Endothelial cell (in vitro differentiated cells): ENCODE results near the gene ETV6. TPM values are rescaled to one million over a fixed set of nuclear protein-coding genes. Genes with fewer than 3 reads are reported as not detected.
A peak's percentile ranks its signal among the peaks of the same experiment; 100 is the strongest.

ENCODE experiments used
- DNase-seq: peaks from one replicate; pipeline ENCODE4 v3.0.0; 2021; ENCODE audit warnings: low spot score
- H3K27ac Mint-ChIP-seq: one replicate; pipeline ENCODE4 v1.8.0; 2021; ENCODE audit warnings: mixed read lengths, inconsistent platforms; ENCODE audit not compliant: unreplicated experiment
- H3K27me3 Mint-ChIP-seq: one replicate; pipeline ENCODE4 v1.8.0; 2021; ENCODE audit warnings: mild to moderate bottlenecking, moderate library complexity, mixed read lengths, inconsistent platforms; ENCODE audit not compliant: unreplicated experiment
- H3K36me3 Mint-ChIP-seq: one replicate; pipeline ENCODE4 v1.8.0; 2021; ENCODE audit warnings: mild to moderate bottlenecking, low read depth, mixed read lengths, inconsistent platforms; ENCODE audit not compliant: unreplicated experiment
- H3K4me1 Mint-ChIP-seq: one replicate; pipeline ENCODE4 v1.8.0; 2021; ENCODE audit warnings: mild to moderate bottlenecking, mixed read lengths, inconsistent platforms; ENCODE audit not compliant: unreplicated experiment
- H3K4me3 Mint-ChIP-seq: one replicate; pipeline ENCODE4 v1.8.0; 2021; ENCODE audit warnings: mild to moderate bottlenecking, mixed read lengths, inconsistent platforms; ENCODE audit not compliant: unreplicated experiment
- H3K9me3 Mint-ChIP-seq: one replicate; pipeline ENCODE4 v1.8.0; 2021; ENCODE audit warnings: mixed read lengths, inconsistent platforms; ENCODE audit not compliant: unreplicated experiment
- total RNA-seq: library from RNA; stranded (reverse); fragmentation: NEBNext Ultra II Directional; extraction: Animal tissue kit (Norgen Biotek cat#: 25700); gene quantifications from one replicate; pipeline ENCODE4 v1.2.1, GENCODE V29; 2021; ENCODE audit not compliant: unreplicated experiment
- TF ChIP-seq, protein P1 (sequence below): fragments of 200-600 bp; sonication (generic); IDR thresholded peaks from one replicate; pipeline ENCODE4 v1.5.0; 2021; ENCODE audit warnings: antibody characterized with exemption; ENCODE audit not compliant: unreplicated experiment

ETV6 gene
- total RNA-seq, 1 donor from 2014 or later = 98.7 TPM

DNA sequence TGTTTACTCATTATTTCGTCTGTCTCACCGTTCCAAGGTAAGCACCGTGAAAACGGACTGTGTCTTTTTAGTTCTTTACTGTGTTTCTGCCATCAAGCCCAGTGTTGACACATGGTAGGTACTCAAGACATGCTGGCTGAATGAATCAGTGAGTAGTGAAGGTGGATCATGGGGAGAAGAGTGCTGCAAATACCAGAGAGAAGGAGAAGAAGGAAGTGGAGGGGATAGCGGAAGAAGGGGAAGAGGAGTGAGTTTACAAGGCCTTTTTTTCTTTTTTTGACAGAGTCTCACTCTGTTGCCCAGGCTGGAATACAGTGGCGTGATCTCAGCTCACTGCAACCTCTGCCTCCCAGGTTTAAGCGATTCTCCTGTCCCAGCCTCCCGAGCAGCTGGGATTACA lies 54.6 kb downstream of the ETV6 start:
- DNase-seq = no peak
- Mint-ChIP-seq H3K4me3 (peak overlapping the region; percentile 78), H3K9me3 (no peaks in the 10 kb centered on the region), H3K36me3 (peaks cover 31% of the 10 kb centered on the region), H3K27me3 (peaks cover 7% of the 10 kb centered on the region), H3K27ac (no peak overlapping the region), H3K4me1 (peaks cover 65% of the 10 kb centered on the region)
- TF ChIP-seq, protein P1, sequence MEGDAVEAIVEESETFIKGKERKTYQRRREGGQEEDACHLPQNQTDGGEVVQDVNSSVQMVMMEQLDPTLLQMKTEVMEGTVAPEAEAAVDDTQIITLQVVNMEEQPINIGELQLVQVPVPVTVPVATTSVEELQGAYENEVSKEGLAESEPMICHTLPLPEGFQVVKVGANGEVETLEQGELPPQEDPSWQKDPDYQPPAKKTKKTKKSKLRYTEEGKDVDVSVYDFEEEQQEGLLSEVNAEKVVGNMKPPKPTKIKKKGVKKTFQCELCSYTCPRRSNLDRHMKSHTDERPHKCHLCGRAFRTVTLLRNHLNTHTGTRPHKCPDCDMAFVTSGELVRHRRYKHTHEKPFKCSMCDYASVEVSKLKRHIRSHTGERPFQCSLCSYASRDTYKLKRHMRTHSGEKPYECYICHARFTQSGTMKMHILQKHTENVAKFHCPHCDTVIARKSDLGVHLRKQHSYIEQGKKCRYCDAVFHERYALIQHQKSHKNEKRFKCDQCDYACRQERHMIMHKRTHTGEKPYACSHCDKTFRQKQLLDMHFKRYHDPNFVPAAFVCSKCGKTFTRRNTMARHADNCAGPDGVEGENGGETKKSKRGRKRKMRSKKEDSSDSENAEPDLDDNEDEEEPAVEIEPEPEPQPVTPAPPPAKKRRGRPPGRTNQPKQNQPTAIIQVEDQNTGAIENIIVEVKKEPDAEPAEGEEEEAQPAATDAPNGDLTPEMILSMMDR = no peak

DNA sequence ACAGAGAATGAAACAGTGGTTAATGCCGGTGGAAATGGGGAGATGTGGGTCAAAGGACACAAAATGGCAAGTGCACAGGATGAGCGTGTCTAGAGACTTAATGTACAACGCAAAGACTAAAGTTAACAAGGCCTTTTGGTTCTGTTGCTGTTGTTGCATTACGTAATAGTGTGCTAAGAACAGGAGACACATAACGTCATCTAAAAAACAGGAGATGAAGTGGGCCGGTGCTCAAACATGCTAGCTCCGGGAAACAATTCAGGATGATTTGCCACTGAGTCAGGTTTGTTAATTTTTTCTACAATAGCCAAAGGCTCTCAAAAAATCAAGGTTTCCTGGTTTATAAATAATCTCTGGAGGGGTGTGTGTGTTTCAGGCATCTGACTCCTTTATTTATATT lies 55.5 kb downstream of the ETV6 start:
- Mint-ChIP-seq H3K36me3 (peaks cover 34% of the 10 kb centered on the region), H3K4me1 (peaks cover 62% of the 10 kb centered on the region)
- TF ChIP-seq, protein P1 = no peak

DNA sequence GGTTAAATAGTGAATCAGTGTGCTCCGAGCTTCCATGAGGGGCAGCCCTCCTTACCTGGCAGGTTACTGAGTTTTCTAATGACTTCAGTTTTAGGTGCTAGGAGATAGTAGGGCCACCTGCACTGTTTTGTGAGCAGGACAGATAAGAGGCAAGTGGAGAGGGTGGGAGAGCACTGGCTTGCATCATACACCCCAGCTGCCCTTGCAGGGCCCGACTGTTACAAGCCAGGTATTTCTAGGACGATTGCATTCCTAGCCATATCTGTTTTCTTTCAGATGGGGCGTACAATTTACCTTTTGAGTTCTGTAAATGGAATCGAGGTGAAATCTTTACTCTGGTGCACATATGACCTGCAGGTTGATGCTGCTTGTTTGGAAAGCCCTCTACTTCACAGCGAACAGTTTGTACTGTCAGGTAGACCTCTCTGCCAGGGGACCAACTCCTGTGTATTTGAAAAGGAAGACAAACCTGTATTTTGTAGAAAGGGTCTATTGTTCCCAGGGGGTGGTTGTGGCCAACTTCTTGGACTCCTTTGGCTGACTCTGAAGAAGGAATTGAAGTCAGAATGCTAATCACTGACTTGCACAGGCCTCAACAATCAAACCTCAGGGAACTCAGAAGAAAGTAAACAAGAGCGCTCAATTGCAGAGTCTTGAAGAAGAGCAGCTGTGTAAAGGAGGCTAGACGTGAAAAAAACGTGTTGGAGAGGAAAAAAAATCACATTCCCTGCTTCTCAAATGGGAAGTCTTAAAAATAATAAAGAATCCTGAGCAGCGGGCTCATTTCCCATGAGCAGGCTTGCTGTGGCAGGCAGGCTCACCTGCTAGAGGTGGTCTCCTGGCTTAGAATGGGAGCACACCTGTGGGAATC lies 57.3 kb downstream of the ETV6 start:
- H3K36me3 Mint-ChIP-seq = peaks cover 29% of the 10 kb centered on the region
- peak overlapping the region; percentile 25 for H3K27ac Mint-ChIP-seq
- no peaks in the 10 kb centered on the region for H3K9me3 Mint-ChIP-seq
- DNase-seq = no peak
- H3K4me3 Mint-ChIP-seq = no peak overlapping the region
- TF ChIP-seq, protein P1 = no peak
- H3K27me3 Mint-ChIP-seq = peaks cover 2% of the 10 kb centered on the region
- peaks cover 64% of the 10 kb centered on the region for H3K4me1 Mint-ChIP-seq

More for the DNA sequence above, 55.5 kb downstream of the ETV6 start:
- DNase-seq = no peak
- Mint-ChIP-seq H3K4me3 (no peak overlapping the region), H3K27ac (no peak overlapping the region), H3K9me3 (no peaks in the 10 kb centered on the region), H3K27me3 (peaks cover 7% of the 10 kb centered on the region)

DNA sequence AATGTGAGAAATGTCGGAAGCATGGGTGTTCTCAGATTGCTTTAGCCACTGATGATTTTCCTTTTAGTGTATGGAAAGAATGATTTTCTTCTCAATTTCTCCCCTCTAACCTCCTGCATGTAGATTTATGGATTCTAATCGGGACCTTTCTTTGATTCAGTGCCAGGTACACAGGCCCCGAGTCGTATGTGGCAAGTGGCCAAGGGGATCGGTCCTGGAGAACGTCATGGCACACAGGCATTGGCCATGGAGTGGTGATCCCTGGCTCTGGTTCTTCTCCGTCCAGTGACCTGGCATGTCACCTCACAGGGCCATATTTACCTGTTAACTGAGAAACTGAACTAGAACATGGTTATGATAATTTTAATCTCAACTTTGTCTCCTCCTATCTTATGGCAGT lies 58.1 kb downstream of the ETV6 start:
- Mint-ChIP-seq H3K36me3 (peaks cover 29% of the 10 kb centered on the region), H3K27ac (no peak overlapping the region), H3K4me3 (no peak overlapping the region), H3K9me3 (no peaks in the 10 kb centered on the region), H3K4me1 (peaks cover 66% of the 10 kb centered on the region), H3K27me3 (peaks cover 2% of the 10 kb centered on the region)
- TF ChIP-seq, protein P1 = no peak
- DNase-seq = no peak

DNA sequence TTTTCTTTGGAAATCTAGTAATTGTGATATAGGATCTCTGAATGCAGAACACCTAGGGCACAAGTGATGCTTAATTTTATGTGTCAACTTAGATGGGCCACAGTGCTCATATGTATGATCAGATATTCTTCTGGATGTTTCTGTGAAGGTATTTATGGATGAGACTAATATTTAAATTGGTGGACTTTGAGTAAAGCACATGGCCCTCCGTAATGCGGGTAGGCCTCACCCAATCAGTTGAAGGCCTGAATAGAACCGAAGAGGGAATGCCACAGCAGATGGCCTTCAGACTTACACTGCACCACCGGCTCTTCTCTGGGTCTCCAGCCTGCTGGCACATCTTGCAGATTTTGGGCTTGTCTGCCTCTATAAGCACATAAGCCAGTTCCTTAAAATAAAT lies 60.0 kb downstream of the ETV6 start:
- peaks cover 5% of the 10 kb centered on the region for H3K27me3 Mint-ChIP-seq
- no peak overlapping the region for H3K27ac Mint-ChIP-seq
- peaks cover 59% of the 10 kb centered on the region for H3K4me1 Mint-ChIP-seq
- H3K9me3 Mint-ChIP-seq = no peaks in the 10 kb centered on the region
- DNase-seq = no peak
- TF ChIP-seq, protein P1 = no peak
- peaks cover 25% of the 10 kb centered on the region for H3K36me3 Mint-ChIP-seq
- peak overlapping the region; percentile 20 for H3K4me3 Mint-ChIP-seq
